VCaP (cell line): ENCODE results near the gene SERPINA3.

ENCODE experiments used
- H3K27ac ChIP-seq: fragments of 450-650 bp; 2 replicates; pipeline ENCODE4 v1.5.1; 2017
- CTCF ChIP-seq: fragments of 450-650 bp; conservative IDR thresholded peaks from 2 replicates; pipeline ENCODE4 v1.5.1; 2017; ENCODE audit warnings: mild to moderate bottlenecking, moderate library complexity

Gene SERPINA3

DNA sequence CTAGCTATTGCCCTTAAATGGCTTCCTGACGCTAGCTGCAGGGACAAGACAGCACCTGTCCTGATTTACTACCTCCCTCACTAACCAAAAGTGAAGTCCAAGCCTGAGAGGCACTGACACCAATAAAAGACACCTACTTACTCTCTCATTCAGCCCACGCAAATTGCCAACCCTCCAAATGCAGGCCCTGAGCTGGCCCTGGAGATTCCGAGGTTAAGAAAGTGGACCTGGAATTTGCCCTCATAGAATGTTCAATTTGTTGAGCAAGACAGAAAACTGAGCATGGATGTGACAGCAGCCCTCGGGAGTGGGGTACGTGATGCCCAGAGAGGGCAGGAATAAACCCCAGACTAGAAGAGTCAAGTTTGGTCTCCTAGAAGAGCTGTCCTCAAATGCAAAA, 16.4 kb downstream of the SERPINA3 start:
- TF ChIP-seq CTCF = no peak
- H3K27ac ChIP-seq = no peak overlapping the region

DNA sequence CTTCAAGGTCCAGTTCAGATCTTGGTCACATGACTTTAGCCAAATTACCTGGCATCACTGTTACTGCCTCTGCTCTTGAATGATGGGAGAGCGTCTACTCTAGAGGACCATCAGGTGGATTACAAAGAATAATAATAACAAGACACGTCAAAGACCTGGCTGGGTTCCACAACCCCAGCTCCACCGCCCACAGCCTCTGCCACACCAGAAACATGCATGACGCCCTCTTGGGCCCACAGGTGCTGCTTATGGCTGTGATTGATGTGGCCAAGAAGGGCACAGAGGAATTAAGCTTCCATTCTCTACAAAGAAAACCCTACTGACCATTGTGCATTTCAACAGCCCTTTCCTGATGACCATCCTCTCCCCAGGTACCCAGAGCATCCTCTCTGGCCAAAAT, 18.2 kb downstream of the SERPINA3 start:
- no peak for TF ChIP-seq CTCF
- H3K27ac ChIP-seq = no peak overlapping the region

GRCh38 chr14:94631050-94631449, 18.9 kb downstream of the SERPINA3 start:
- H3K27ac ChIP-seq = no peak overlapping the region
- no peak for TF ChIP-seq CTCF

DNA sequence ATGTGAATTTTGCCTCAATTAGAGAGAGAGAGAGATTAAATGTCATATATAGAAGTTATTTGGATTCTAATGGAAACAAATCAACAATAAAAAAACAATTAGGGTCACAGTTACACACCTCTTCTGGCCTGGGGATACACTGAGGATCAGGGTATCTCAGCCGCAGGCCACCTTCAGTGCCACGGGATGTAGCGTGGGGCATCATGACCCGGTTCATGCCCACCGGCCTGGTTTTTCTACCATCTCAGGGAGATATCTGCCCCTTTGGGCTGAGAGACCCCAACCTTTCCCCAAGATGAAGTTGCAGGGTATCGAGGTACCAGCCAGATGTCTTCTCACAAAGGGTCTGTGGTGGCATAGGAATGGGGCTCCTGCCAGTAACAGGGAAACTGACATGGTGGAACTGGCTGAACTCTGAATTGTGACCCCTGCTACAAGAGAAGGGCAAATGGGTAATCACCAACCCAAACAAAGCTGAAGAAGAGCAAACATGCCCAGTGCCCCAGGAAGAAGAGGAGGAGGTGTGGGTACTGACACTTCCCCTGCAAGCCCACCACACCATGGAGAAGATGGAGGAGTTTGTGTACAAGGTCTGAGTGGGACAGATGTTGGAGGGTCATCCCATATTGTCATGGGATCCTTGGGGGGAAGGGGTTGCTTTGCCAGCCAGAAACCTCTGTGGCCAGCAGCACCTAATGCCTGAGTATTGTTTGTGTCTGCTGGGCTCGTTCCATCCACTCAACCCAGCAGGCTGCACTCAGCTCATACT, 19.5 kb downstream of the SERPINA3 start:
- no peak overlapping the region for H3K27ac ChIP-seq
- TF ChIP-seq CTCF = no peak

DNA sequence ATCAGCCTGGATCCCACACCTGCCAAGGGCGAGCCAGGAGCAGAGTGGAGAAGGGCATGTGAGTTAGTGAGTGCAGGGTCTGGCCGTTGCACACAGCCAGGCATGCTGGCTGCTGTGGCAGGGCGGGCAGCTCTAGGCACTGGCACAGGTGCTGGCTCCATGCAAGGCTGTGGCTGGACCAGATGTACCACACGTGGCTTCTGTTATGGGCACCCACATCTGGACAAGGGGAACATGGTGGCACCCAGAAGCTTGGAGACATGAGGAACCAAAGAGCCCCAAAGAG, 20.1 kb downstream of the SERPINA3 start:
- no peak overlapping the region for H3K27ac ChIP-seq
- TF ChIP-seq CTCF = no peak

DNA sequence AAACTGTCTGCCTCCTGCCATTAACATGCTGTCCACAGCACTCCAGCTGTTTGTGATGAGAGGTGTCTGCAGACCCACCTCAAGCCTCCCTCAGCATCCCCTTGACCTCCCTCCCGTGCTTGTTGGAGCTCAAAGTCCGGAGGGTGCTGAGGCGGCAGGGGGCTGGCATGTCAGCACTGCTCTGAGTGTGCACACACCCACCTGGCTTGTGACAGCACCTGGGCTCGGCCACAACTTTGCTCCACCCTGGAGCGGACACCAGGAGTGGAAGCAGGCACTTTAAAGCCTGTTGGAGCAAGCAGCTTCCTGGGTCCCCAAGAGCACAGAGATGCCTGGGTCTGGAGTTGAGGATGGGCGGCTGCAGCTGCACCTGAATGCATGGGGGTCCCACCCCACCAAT, 20.9 kb downstream of the SERPINA3 start:
- TF ChIP-seq CTCF = no peak
- H3K27ac ChIP-seq = no peak overlapping the region

GRCh38 chr14:94635154-94635553, 23.0 kb downstream of the SERPINA3 start:
- TF ChIP-seq CTCF = no peak
- H3K27ac ChIP-seq = peak overlapping the region; percentile 86; the same call in 1 of the 2 replicates
